OCI-LY7 (cell line): ENCODE data around the gene SEZ6. TPM values are rescaled to one million over a fixed set of nuclear protein-coding genes. Genes with fewer than 3 reads are reported as not detected.

Experiments used
- BruUV-seq: library from RNA; stranded (reverse); fragments of 400-500 nt; replicated peaks from 2 replicates; lab custom pipeline; 2021; lab: Mats Ljungman, UMichigan
- CTCF ChIA-PET: fragments of 300-600 bp; sonication (Branson Sonifier 250); formaldehyde crosslinking; loops from one replicate; lab custom pipeline; 2022; ENCODE audit warnings: antibody characterized with exemption; ENCODE audit not compliant: unreplicated experiment; lab: Charles Lee
- POLR2A ChIA-PET: fragments of 300-600 bp; sonication (Branson Sonifier 250); formaldehyde crosslinking; loops from one replicate; lab custom pipeline; 2022; ENCODE audit warnings: antibody characterized with exemption; lab: Charles Lee
- DNase-seq: peaks from one replicate; pipeline ENCODE4 v3.0.0-alpha.2; 2015; ENCODE audit warnings: low spot score
- H2AFZ ChIP-seq: fragments of 200-600 bp; sonication (generic), shearing (Covaris generic); 2 replicates; pipeline ENCODE4 v1.6.1; 2014; ENCODE audit warnings: mild to moderate bottlenecking, antibody characterized with exemption, low read length, moderate library complexity
- H3K27ac ChIP-seq: fragments of 200-600 bp; sonication (generic); 2 replicates; pipeline ENCODE4 v1.5.1; 2014; ENCODE audit warnings: mixed run types, low read depth, mild to moderate bottlenecking, moderate library complexity, low read length, inconsistent platforms; ENCODE audit not compliant: poor library complexity, severe bottlenecking
- H3K36me3 ChIP-seq: fragments of 200-600 bp; sonication (generic); 2 replicates; pipeline ENCODE4 v1.6.1; 2014; ENCODE audit warnings: mild to moderate bottlenecking, antibody characterized with exemption, low read length, moderate library complexity, mixed read lengths; ENCODE audit not compliant: insufficient read depth
- H3K4me1 ChIP-seq: fragments of 200-600 bp; sonication (generic); 2 replicates; pipeline ENCODE4 v1.5.1; 2014; ENCODE audit warnings: mild to moderate bottlenecking, low read length; ENCODE audit not compliant: insufficient read depth, poor library complexity, severe bottlenecking
- H3K4me2 ChIP-seq: fragments of 200-600 bp; sonication (generic); 2 replicates; pipeline ENCODE4 v1.6.1; 2014; ENCODE audit warnings: mild to moderate bottlenecking, low read length
- H3K4me3 ChIP-seq: fragments of 200-600 bp; sonication (generic); 2 replicates; pipeline ENCODE4 v1.5.1; 2014; ENCODE audit warnings: mild to moderate bottlenecking, low read depth, low read length; ENCODE audit not compliant: poor library complexity, severe bottlenecking
- H3K79me2 ChIP-seq: fragments of 200-600 bp; sonication (generic); 2 replicates; pipeline ENCODE4 v1.6.1; 2016; ENCODE audit warnings: low read depth, mild to moderate bottlenecking, low read length, moderate library complexity, mixed read lengths; ENCODE audit not compliant: insufficient read depth
- H3K9me2 ChIP-seq: fragments of 200-600 bp; sonication (generic); 2 replicates; pipeline ENCODE4 v1.6.1; 2016; ENCODE audit warnings: mild to moderate bottlenecking, low read length, mixed read lengths; ENCODE audit not compliant: insufficient read depth
- H3K9me3 ChIP-seq: fragments of 200-600 bp; sonication (generic); 2 replicates; pipeline ENCODE4 v1.6.1; 2014; ENCODE audit warnings: mild to moderate bottlenecking, mixed run types, low read length, mixed read lengths
- H4K20me1 ChIP-seq: fragments of 200-600 bp; sonication (generic); 2 replicates; pipeline ENCODE4 v1.6.1; 2014; ENCODE audit warnings: mild to moderate bottlenecking, antibody characterized with exemption, low read length, moderate library complexity, mixed read lengths; ENCODE audit not compliant: insufficient read depth
- EZH2phosphoT487 ChIP-seq: fragments of 200-600 bp; sonication (generic); IDR thresholded peaks from 2 replicates; pipeline ENCODE4 v1.6.1; 2018; ENCODE audit warnings: low read depth, borderline replicate concordance, mild to moderate bottlenecking, mixed run types, antibody characterized with exemption, low read length, moderate library complexity, mixed read lengths
- intact Hi-C: fragments of 100-400 bp; cut with micrococcal nuclease; formaldehyde crosslinking; loops from one replicate; pipeline ENCODE4 v1.10.0; 2022; ENCODE audit not compliant: unreplicated experiment
- total RNA-seq, 2 experiments: library from RNA; depleted of rRNA in 1 of 2; stranded (reverse); fragments of >200 nt in 1 of 2; shearing (Covaris generic) in 1 of 2; gene quantifications; 2 replicates each; pipeline ENCODE4 v1.2.3, GENCODE V29; 2014 to 2022
- TF ChIP-seq, protein P1 (sequence below): fragments of 200-600 bp; sonication (generic); conservative IDR thresholded peaks from 2 replicates; pipeline ENCODE4 v1.5.1; 2014; ENCODE audit warnings: mild to moderate bottlenecking, antibody characterized with exemption, low read length, moderate library complexity, mixed read lengths

SEZ6 gene
- total RNA-seq, 2 experiments from 2014 or later, result not detected

DNA sequence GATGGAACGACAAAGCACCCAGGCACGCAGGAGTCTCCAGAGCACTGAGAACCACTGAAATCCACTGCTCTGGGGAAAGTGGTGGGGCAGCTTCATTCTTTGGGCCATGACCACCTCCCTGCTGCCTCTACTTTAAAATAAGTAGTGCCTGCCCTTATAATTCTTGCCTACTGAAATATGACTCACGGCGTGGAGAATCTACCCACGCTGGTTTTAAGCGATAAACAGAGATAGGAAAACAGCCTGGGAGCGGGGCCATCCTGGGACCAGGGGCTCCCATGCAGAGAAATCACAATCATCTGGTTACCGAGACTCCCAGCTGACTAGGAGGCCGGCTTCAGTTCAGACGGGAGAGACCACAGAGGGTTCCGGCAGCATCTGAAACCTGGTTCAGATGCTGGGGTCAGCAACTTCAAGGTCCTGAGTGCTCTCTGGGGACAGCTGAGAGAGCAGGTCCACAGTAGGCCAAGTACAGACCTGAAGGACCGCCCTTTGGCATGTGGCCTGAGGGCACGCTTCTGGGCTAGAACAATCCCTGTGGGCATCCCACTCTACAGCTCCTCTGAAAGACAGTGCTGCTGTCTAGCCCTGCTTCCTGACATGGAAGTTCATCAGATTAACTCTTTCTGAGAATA, 94.3 kb downstream of the SEZ6 start:
- H3K36me3 ChIP-seq, result peaks cover 99% of the 10 kb centered on the region
- POLR2A ChIA-PET, result interaction anchor here (0.6 to 0.9 kb wide), 4 partner anchors 18 to 54 kb away, joined by 3 to 4 read pairs (median 4); no protein-coding TSS in a partner anchor
- intact Hi-C loops, result no loop called here
- no peak overlapping the region for H3K4me2 ChIP-seq
- H3K4me1 ChIP-seq, result no peaks in the 10 kb centered on the region
- H3K4me3 ChIP-seq, result no peak overlapping the region
- no TSS peak for BruUV-seq
- no peak overlapping the region for H3K27ac ChIP-seq
- H3K79me2 ChIP-seq, result no peaks in the 10 kb centered on the region
- DNase-seq, result no peak
- no peaks in the 10 kb centered on the region for H3K9me2 ChIP-seq
- no peak for TF ChIP-seq EZH2phosphoT487
- TF ChIP-seq, protein P1, sequence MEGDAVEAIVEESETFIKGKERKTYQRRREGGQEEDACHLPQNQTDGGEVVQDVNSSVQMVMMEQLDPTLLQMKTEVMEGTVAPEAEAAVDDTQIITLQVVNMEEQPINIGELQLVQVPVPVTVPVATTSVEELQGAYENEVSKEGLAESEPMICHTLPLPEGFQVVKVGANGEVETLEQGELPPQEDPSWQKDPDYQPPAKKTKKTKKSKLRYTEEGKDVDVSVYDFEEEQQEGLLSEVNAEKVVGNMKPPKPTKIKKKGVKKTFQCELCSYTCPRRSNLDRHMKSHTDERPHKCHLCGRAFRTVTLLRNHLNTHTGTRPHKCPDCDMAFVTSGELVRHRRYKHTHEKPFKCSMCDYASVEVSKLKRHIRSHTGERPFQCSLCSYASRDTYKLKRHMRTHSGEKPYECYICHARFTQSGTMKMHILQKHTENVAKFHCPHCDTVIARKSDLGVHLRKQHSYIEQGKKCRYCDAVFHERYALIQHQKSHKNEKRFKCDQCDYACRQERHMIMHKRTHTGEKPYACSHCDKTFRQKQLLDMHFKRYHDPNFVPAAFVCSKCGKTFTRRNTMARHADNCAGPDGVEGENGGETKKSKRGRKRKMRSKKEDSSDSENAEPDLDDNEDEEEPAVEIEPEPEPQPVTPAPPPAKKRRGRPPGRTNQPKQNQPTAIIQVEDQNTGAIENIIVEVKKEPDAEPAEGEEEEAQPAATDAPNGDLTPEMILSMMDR, result no peak
- no peak overlapping the region for H2AFZ ChIP-seq
- no peaks in the 10 kb centered on the region for H3K9me3 ChIP-seq
- no peaks in the 10 kb centered on the region for H4K20me1 ChIP-seq
- CTCF ChIA-PET, result interaction anchor here (0.5 kb wide), 1 partner anchor 183 kb away, joined by 9 read pairs; no protein-coding TSS in a partner anchor

DNA sequence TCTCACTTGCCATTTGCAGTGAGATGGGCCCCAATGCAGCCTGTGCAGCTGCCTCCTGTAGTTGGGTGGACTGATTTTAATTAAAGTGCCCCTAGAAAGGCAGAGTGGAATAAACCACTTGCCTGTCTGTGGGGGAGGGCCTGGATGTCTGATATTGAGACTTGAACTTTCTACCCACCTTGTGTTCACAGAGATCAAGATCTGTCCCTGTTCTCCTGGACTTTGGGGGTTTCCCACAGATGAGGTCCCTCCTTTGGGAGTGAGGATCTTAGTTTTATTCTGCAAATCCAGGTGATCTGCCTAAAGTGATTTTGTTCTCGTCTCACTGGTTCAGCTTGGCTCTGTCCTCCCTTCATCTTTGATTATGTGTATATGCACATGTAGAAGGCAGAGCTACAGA, 95.3 kb downstream of the SEZ6 start:
- Histone ChIP-seq H3K36me3 (peaks cover 98% of the 10 kb centered on the region), H2AFZ (no peak overlapping the region), H3K27ac (no peak overlapping the region), H3K4me2 (no peak overlapping the region), H3K79me2 (no peaks in the 10 kb centered on the region), H3K9me3 (no peaks in the 10 kb centered on the region), H3K9me2 (no peaks in the 10 kb centered on the region), H4K20me1 (no peaks in the 10 kb centered on the region), H3K4me1 (no peaks in the 10 kb centered on the region), H3K4me3 (no peak overlapping the region)
- intact Hi-C loops, result no loop called here
- TF ChIP-seq, protein P1, result no peak
- TF ChIP-seq EZH2phosphoT487, result no peak
- BruUV-seq, result no TSS peak
- CTCF ChIA-PET, result interaction anchor here (0.6 kb wide), 1 partner anchor 22 kb away, joined by 3 read pairs; no protein-coding TSS in a partner anchor
- no peak for DNase-seq
- POLR2A ChIA-PET, result interaction anchor here (0.6 to 0.9 kb wide), 4 partner anchors 19 to 53 kb away, joined by 3 to 4 read pairs (median 4); no protein-coding TSS in a partner anchor

DNA sequence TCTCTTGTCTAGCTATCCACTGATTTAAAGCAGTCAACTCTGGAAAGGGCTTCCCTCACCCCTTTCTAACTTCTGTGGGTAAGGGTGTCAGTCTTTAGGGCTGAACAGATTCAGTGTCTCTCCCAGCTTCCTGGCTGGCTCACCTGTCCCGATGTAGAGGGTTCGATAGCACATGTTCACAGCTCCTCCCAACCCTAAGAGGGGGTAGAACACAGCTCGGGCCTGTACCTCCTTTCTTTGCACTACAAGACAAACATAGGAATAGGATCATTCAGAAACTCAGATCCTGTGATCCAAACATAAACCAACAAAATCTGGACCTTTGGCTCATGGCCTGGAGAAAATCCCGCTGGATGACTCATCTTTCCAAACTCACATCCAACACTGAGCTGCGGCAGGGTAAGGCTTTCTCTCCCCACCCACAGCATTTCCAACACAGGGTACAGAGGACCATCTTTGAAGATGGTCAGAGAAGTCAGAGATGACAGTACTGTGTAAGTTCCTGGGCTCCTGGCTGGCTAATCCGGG, 97.1 kb downstream of the SEZ6 start:
- Histone ChIP-seq H3K4me3 (no peak overlapping the region), H3K79me2 (no peaks in the 10 kb centered on the region), H3K9me2 (no peaks in the 10 kb centered on the region), H3K36me3 (peaks cover 80% of the 10 kb centered on the region), H3K27ac (no peak overlapping the region), H3K4me1 (no peaks in the 10 kb centered on the region), H4K20me1 (no peaks in the 10 kb centered on the region), H3K9me3 (no peaks in the 10 kb centered on the region), H3K4me2 (no peak overlapping the region), H2AFZ (no peak overlapping the region)
- TF ChIP-seq, protein P1, result no peak
- TF ChIP-seq EZH2phosphoT487, result no peak
- BruUV-seq, result no TSS peak
- DNase-seq, result no peak
- CTCF ChIA-PET, result interaction anchor here (0.8 to 1.0 kb wide), 2 partner anchors 145 kb away, joined by 3 read pairs; no protein-coding TSS in a partner anchor
- intact Hi-C loops, result no loop called here
- POLR2A ChIA-PET, result interaction anchor here (0.5 to 1.6 kb wide), 2 partner anchors 41 to 82 kb away, joined by 3 to 5 read pairs; no protein-coding TSS in a partner anchor
